ENCODE data around the gene PAGE2. TPM values are rescaled to one million over a fixed set of nuclear protein-coding genes. Genes with fewer than 3 reads are reported as not detected.
A peak's percentile ranks its signal among the peaks of the same experiment; 100 is the strongest.
"Not testable (repeated sequence)": the region's sequence is repeated elsewhere in the genome, so short reads cannot be mapped to it uniquely, and the experiment has no call there.

Gene PAGE2
- not detected for total RNA-seq

GRCh38 chrX:55088795-55089489, at the start of gene PAGE2:
Gene PAGE2 (plus strand): TSS chrX:55089018. CDS start chrX:55090021, 1,003 bp downstream.
- no peaks in the 10 kb centered on the region for H3K36me3 Mint-ChIP-seq (ENCODE audit: low read depth)
- H3K9me3 Mint-ChIP-seq = no peaks in the 10 kb centered on the region
- H3K27me3 Mint-ChIP-seq = no peaks in the 10 kb centered on the region
- ATAC-seq (replicated peaks) = no peak
- H3K4me1 Mint-ChIP-seq = no peaks in the 10 kb centered on the region
- no peak within 1 kb of the TSS for H3K27ac Mint-ChIP-seq
- H3K4me3 Mint-ChIP-seq = no peak within 1 kb of the TSS

GRCh38 chrX:55039471-55039870, 49.3 kb upstream of the PAGE2 start:
- no peak for ATAC-seq (replicated peaks)
- Mint-ChIP-seq H3K9me3 (no peaks in the 10 kb centered on the region), H3K4me1 (no peaks in the 10 kb centered on the region)

GRCh38 chrX:55041514-55041913, 47.3 kb upstream of the PAGE2 start:
- H3K27ac Mint-ChIP-seq = no peak overlapping the region
- no peak for ATAC-seq (replicated peaks)
- no peak overlapping the region for H3K4me3 Mint-ChIP-seq
- H3K27me3 Mint-ChIP-seq = no peaks in the 10 kb centered on the region
- no peaks in the 10 kb centered on the region for H3K36me3 Mint-ChIP-seq (ENCODE audit: low read depth)
- H3K4me1 Mint-ChIP-seq = no peaks in the 10 kb centered on the region
- H3K9me3 Mint-ChIP-seq = no peaks in the 10 kb centered on the region

More at GRCh38 chrX:55039471-55039870, 49.3 kb upstream of the PAGE2 start:
- H3K36me3 Mint-ChIP-seq (ENCODE audit: low read depth) = no peaks in the 10 kb centered on the region
- no peak overlapping the region for H3K4me3 Mint-ChIP-seq
- no peaks in the 10 kb centered on the region for H3K27me3 Mint-ChIP-seq
- no peak overlapping the region for H3K27ac Mint-ChIP-seq

DNA sequence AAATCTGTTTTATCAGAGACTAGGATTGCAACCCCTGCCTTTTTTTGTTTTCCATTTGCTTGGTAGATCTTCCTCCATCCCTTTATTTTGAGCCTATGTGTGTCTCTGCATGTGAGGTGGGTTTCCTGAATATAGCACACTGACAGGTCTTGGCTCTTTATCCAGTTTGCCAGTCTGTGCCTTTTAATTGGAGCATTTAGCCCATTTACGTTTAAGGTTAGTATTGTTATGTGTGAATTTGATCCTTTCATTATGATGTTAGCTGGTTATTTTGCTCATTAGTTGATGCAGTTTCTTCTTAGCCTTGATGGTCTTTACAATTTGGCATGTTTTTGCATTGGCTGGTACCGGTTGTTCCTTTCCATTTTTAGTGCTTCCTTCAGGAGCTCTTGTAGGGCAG, 38.2 kb upstream of the PAGE2 start:
- ATAC-seq (replicated peaks); H3K9me3 Mint-ChIP-seq; H3K27ac Mint-ChIP-seq; H3K36me3 Mint-ChIP-seq (ENCODE audit: low read depth); H3K4me3 Mint-ChIP-seq; H3K4me1 Mint-ChIP-seq; H3K27me3 Mint-ChIP-seq: not testable (repeated sequence)

DNA sequence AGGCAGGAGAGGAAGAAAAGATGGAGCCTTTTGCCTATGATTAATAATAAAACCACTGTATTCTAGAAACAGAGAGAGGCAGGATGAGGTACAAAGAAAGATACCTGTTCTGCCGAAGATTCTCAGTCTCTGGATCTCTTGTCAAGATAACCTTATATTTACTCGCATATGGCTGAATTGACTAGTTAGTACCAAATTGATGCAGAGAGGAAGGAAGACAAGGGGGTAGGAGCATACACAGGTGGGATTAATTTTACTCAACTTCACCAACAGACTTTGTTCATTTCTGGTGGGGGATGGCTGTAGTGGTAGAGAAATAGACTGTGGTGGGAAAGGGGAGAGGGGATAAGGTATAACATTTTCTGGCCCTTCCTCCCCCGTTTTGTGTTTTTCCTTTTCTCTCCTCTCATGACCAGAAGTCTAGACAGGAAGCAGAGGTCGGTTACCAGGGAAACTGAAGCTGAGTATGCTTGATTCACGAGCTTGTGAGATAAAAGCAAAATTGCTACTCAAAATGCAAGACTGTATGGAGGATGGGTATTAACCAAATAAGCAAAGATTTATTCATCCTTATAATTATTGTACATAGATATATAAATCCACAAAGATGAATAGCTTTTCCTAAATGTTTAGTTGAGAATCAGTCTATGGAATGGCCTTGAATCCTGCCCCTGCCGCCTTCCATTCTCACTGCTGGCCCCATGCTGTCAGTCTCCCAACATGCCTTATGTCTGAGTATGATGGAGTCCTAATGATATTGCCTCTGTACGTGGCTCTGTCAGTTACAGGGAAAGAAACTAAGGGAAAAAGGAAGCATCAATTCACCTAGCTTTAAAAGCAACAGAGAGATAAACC, 31.8 kb upstream of the PAGE2 start:
- Mint-ChIP-seq H3K4me3 (peak overlapping the region; percentile 82), H3K9me3 (no peaks in the 10 kb centered on the region), H3K27ac (peak overlapping the region; percentile 90), H3K4me1 (peaks cover 14% of the 10 kb centered on the region), H3K36me3 (ENCODE audit: low read depth) (no peaks in the 10 kb centered on the region), H3K27me3 (no peaks in the 10 kb centered on the region)
- peak; percentile 82 for ATAC-seq (replicated peaks)

GRCh38 chrX:55057675-55058249, 31.1 kb upstream of the PAGE2 start:
- ATAC-seq (replicated peaks) = peak; percentile 66
- no peaks in the 10 kb centered on the region for H3K9me3 Mint-ChIP-seq
- no peaks in the 10 kb centered on the region for H3K27me3 Mint-ChIP-seq
- H3K27ac Mint-ChIP-seq = peak overlapping the region; percentile 90
- H3K36me3 Mint-ChIP-seq (ENCODE audit: low read depth) = no peaks in the 10 kb centered on the region
- peak overlapping the region; percentile 82 for H3K4me3 Mint-ChIP-seq
- peaks cover 14% of the 10 kb centered on the region for H3K4me1 Mint-ChIP-seq

- not testable (repeated sequence) for H3K9me3 Mint-ChIP-seq; H3K27ac Mint-ChIP-seq; H3K36me3 Mint-ChIP-seq (ENCODE audit: low read depth); H3K27me3 Mint-ChIP-seq; H3K4me3 Mint-ChIP-seq; ATAC-seq (replicated peaks); H3K4me1 Mint-ChIP-seq
Observed at GRCh38 chrX:55067180-55067579, 21.6 kb upstream of the PAGE2 start.

DNA sequence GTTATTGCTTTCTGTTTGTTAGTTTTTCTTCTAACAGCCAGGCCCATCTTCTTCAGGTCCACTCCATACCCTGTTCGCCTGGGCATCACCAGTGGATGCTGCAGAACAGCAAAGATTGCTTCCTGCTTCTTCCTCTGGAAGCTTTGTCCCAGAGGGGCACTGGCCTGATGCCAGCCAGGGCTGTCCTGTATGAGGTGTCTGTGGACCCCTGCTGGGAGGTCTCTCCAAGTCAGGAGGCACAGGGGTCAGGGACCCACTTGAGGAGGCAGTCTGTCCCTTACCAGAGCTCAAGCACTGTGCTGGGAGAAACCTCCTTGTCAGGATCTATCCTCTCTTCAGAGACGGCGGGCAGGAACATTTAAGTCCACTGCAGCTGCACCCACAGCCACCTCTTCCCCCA, 16.5 kb upstream of the PAGE2 start:
- no peaks in the 10 kb centered on the region for H3K4me1 Mint-ChIP-seq
- no peaks in the 10 kb centered on the region for H3K27me3 Mint-ChIP-seq
- no peaks in the 10 kb centered on the region for H3K9me3 Mint-ChIP-seq
- no peak overlapping the region for H3K27ac Mint-ChIP-seq
- H3K4me3 Mint-ChIP-seq = no peak overlapping the region
- ATAC-seq (replicated peaks) = no peak
- no peaks in the 10 kb centered on the region for H3K36me3 Mint-ChIP-seq (ENCODE audit: low read depth)

DNA sequence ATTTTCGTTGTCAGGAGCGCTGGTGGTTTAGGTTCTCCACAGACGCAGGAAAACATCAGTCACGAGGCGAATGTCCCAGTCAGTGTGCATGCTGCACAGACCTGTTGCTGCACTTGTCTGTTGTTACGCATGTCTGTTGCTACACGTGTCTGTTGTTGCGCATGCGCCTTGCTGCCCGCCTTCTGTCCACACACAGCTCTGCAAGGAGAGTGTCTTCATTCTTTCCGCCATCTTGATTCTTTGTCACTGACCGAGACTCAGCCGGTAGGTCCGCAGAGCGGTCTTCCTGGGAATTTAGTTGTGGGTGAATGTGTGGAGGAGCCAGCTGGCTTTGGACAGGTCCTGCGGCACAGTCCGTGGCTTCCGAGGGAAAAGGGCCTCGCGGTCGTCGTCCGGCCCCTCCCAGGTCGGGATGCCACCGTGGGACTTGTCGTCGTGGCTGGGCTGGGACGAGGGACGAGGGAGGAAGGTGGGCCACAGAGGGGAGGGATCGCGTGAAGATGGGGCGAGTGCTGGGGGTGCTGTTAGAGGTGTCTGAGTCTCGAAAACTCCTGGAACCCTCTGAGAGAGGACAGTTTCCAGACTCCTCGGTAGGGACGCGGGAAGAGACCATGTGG, 13.9 kb upstream of the PAGE2 start, which contains the start of gene PAGE2B:
PAGE2B (plus strand) TSS at position 180 of the 617 bp plus-strand sequence. CDS start 1,012 bp downstream, outside the sequence.
- Mint-ChIP-seq H3K4me1 (no peaks in the 10 kb centered on the region), H3K9me3 (no peaks in the 10 kb centered on the region), H3K4me3 (no peak within 1 kb of the TSS), H3K27ac (no peak within 1 kb of the TSS), H3K27me3 (no peaks in the 10 kb centered on the region), H3K36me3 (ENCODE audit: low read depth) (no peaks in the 10 kb centered on the region)
- no peak for ATAC-seq (replicated peaks)

DNA sequence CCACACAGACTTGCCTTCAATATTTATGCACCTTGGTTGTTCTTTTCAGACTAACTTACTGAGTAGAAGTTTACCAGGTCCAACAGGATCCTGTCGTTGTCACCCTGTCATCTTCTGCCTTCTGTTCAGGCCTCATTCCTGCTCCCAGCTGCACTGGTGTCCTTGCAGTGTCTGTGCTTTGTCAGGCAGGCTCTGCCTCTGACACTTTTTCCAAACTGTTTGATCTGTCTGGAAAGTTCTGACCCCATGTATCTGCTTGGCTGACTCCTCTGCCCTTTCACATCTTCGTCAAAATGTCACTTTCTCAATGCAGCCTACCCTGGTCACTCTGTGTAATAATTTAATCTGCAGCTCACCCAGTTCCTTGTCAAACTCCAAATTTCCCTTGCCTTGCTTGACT, 9.9 kb downstream of the PAGE2 start:
- no peaks in the 10 kb centered on the region for H3K27me3 Mint-ChIP-seq
- no peaks in the 10 kb centered on the region for H3K36me3 Mint-ChIP-seq (ENCODE audit: low read depth)
- ATAC-seq (replicated peaks) = no peak
- no peak overlapping the region for H3K27ac Mint-ChIP-seq
- H3K4me1 Mint-ChIP-seq = no peaks in the 10 kb centered on the region
- no peaks in the 10 kb centered on the region for H3K9me3 Mint-ChIP-seq
- no peak overlapping the region for H3K4me3 Mint-ChIP-seq

DNA sequence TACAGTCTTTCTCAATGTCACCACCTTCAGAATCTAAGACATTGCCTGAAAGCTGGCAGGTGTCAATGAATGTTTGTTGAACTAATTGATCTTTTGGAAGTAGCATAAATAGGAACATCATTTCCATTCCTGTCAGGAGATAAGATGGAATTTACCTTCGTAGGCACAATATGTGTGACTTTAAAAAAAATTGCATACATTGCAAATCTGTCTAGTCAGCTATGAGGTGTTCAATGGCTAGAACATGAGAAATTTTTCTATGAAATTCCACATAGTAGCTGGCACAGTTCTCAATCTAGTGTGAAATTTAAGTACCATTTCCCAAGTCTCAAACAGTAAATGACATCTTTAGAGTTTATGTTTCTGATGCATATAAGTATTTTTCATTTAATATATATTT, 10.3 kb downstream of the PAGE2 start:
- Mint-ChIP-seq H3K36me3 (ENCODE audit: low read depth) (no peaks in the 10 kb centered on the region), H3K27me3 (no peaks in the 10 kb centered on the region), H3K27ac (no peak overlapping the region), H3K9me3 (no peaks in the 10 kb centered on the region), H3K4me1 (no peaks in the 10 kb centered on the region), H3K4me3 (no peak overlapping the region)
- ATAC-seq (replicated peaks) = no peak

DNA sequence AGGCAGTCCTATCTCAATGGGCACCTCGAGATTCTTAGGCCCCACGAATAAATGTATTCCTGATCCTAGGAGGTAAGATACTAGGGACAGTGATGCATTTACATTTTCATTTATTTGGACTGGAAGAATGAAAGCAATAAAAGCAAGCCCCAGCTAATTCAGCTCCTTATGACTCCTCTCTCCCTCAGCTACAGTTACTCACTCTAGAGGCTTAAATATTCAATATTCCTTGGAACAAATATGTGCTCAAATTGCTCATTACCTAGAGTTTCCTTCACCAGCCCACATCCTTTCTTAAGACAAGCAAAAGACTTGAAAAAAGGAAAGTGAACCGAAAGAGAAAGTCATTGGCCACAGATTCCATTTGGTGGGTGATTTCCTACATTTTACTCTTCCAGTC, 13.9 kb downstream of the PAGE2 start:
- ATAC-seq (replicated peaks) = no peak
- no peaks in the 10 kb centered on the region for H3K9me3 Mint-ChIP-seq
- H3K27ac Mint-ChIP-seq = no peak overlapping the region
- H3K4me3 Mint-ChIP-seq = no peak overlapping the region
- H3K27me3 Mint-ChIP-seq = no peaks in the 10 kb centered on the region
- H3K36me3 Mint-ChIP-seq (ENCODE audit: low read depth) = no peaks in the 10 kb centered on the region
- no peaks in the 10 kb centered on the region for H3K4me1 Mint-ChIP-seq

GRCh38 chrX:55107262-55107661, 18.4 kb downstream of the PAGE2 start:
- no peaks in the 10 kb centered on the region for H3K27me3 Mint-ChIP-seq

GRCh38 chrX:55107911-55108310, 19.1 kb downstream of the PAGE2 start:
- no peak overlapping the region for H3K27ac Mint-ChIP-seq
- no peaks in the 10 kb centered on the region for H3K4me1 Mint-ChIP-seq
- no peak overlapping the region for H3K4me3 Mint-ChIP-seq
- H3K27me3 Mint-ChIP-seq = no peaks in the 10 kb centered on the region
- no peak for ATAC-seq (replicated peaks)
- no peaks in the 10 kb centered on the region for H3K36me3 Mint-ChIP-seq (ENCODE audit: low read depth)
- H3K9me3 Mint-ChIP-seq = no peaks in the 10 kb centered on the region

More at GRCh38 chrX:55107262-55107661, 18.4 kb downstream of the PAGE2 start:
- Mint-ChIP-seq H3K27ac (no peak overlapping the region), H3K9me3 (no peaks in the 10 kb centered on the region), H3K36me3 (ENCODE audit: low read depth) (no peaks in the 10 kb centered on the region), H3K4me3 (no peak overlapping the region), H3K4me1 (no peaks in the 10 kb centered on the region)
- ATAC-seq (replicated peaks) = no peak
